Ectodermal cell (in vitro differentiated cells): ENCODE measurements around the gene RYR1.

ENCODE experiments used
- H3K27ac ChIP-seq: 2 replicates; pipeline ENCODE4 v1.7.0; 2013; ENCODE audit warnings: mild to moderate bottlenecking, low read depth, low read length; ENCODE audit not compliant: insufficient read depth, poor library complexity, severe bottlenecking
- H3K27me3 ChIP-seq: 2 replicates; pipeline ENCODE4 v1.7.0; 2013; ENCODE audit warnings: mild to moderate bottlenecking, low read length; ENCODE audit not compliant: insufficient read depth, control insufficient read depth, poor library complexity, severe bottlenecking
- H3K36me3 ChIP-seq: one replicate; pipeline ENCODE4 v1.7.0; 2013; ENCODE audit warnings: low read length; ENCODE audit not compliant: control insufficient read depth, insufficient read depth
- H3K4me1 ChIP-seq: one replicate; pipeline ENCODE4 v1.7.0; 2013; ENCODE audit warnings: low read length; ENCODE audit not compliant: control insufficient read depth, insufficient read depth
- H3K4me3 ChIP-seq: 2 replicates; pipeline ENCODE4 v1.7.0; 2013; ENCODE audit warnings: low read depth, low read length, control low read depth; ENCODE audit not compliant: insufficient read depth
- H3K9me3 ChIP-seq: 2 replicates; pipeline ENCODE4 v1.7.0; 2013; ENCODE audit warnings: mild to moderate bottlenecking, low read length, moderate library complexity; ENCODE audit not compliant: control insufficient read depth
- WGBS, 2 experiments: methylation state at CpG; one replicate each; pipeline ENCODE4 v1.1.7; 2013; ENCODE audit warnings: missing lambda C conversion rate in 2 of 2; 5-methylcytosine and 5-hydroxymethylcytosine counted together

RYR1 gene

GRCh38 chr19:38442736-38443135 lies 9.2 kb downstream of the RYR1 start:
- H3K9me3 ChIP-seq: no peaks in the 10 kb centered on the region
- H3K27ac ChIP-seq: no peak overlapping the region
- no peak overlapping the region for H3K4me3 ChIP-seq
- H3K27me3 ChIP-seq: no peaks in the 10 kb centered on the region
- WGBS, 2 experiments: 86% methylated on average over 9 of the region's 9 CpGs
- peaks cover 5% of the 10 kb centered on the region for H3K4me1 ChIP-seq
- H3K36me3 ChIP-seq: no peaks in the 10 kb centered on the region

GRCh38 chr19:38443458-38443999 lies 10.0 kb downstream of the RYR1 start:
- Histone ChIP-seq H3K4me1 (peaks cover 5% of the 10 kb centered on the region), H3K36me3 (no peaks in the 10 kb centered on the region), H3K9me3 (no peaks in the 10 kb centered on the region), H3K27me3 (no peaks in the 10 kb centered on the region), H3K27ac (no peak overlapping the region), H3K4me3 (no peak overlapping the region)
- WGBS, 2 experiments: 95% methylated on average over 15 of the region's 15 CpGs

GRCh38 chr19:38444026-38444425 lies 10.5 kb downstream of the RYR1 start:
- no peaks in the 10 kb centered on the region for H3K36me3 ChIP-seq
- no peaks in the 10 kb centered on the region for H3K9me3 ChIP-seq
- no peak overlapping the region for H3K27ac ChIP-seq
- H3K4me3 ChIP-seq: no peak overlapping the region
- no peaks in the 10 kb centered on the region for H3K27me3 ChIP-seq
- peaks cover 5% of the 10 kb centered on the region for H3K4me1 ChIP-seq
- WGBS, 2 experiments: 92 to 94% methylated on average over 7 of the region's 7 CpGs

GRCh38 chr19:38445362-38445761 lies 11.9 kb downstream of the RYR1 start:
- Histone ChIP-seq H3K4me1 (peaks cover 5% of the 10 kb centered on the region), H3K9me3 (no peaks in the 10 kb centered on the region), H3K4me3 (no peak overlapping the region), H3K27ac (no peak overlapping the region), H3K36me3 (no peaks in the 10 kb centered on the region), H3K27me3 (no peaks in the 10 kb centered on the region)
- WGBS, 2 experiments: 93 to 94% methylated on average over 7 of the region's 7 CpGs

- Histone ChIP-seq H3K36me3 (no peaks in the 10 kb centered on the region), H3K27ac (no peak overlapping the region), H3K27me3 (no peaks in the 10 kb centered on the region), H3K4me1 (no peaks in the 10 kb centered on the region), H3K4me3 (no peak overlapping the region), H3K9me3 (no peaks in the 10 kb centered on the region)
- WGBS, 2 experiments: 95% methylated on average over 9 of the region's 9 CpGs
These were observed 14.7 kb downstream of the RYR1 start for GRCh38 chr19:38448225-38448624.

GRCh38 chr19:38449518-38449917 lies 16.0 kb downstream of the RYR1 start:
- no peaks in the 10 kb centered on the region for H3K36me3 ChIP-seq
- H3K4me3 ChIP-seq: no peak overlapping the region
- no peaks in the 10 kb centered on the region for H3K9me3 ChIP-seq
- WGBS, 2 experiments: 95 to 96% methylated on average over 5 of the region's 5 CpGs
- no peaks in the 10 kb centered on the region for H3K4me1 ChIP-seq
- H3K27ac ChIP-seq: no peak overlapping the region
- no peaks in the 10 kb centered on the region for H3K27me3 ChIP-seq

- 92 to 95% methylated on average over 8 of the region's 8 CpGs for WGBS, 2 experiments
- Histone ChIP-seq H3K4me3 (no peak overlapping the region), H3K4me1 (no peaks in the 10 kb centered on the region), H3K36me3 (no peaks in the 10 kb centered on the region), H3K9me3 (no peaks in the 10 kb centered on the region), H3K27ac (no peak overlapping the region), H3K27me3 (no peaks in the 10 kb centered on the region)
These were observed 17.5 kb downstream of the RYR1 start for GRCh38 chr19:38451036-38451435.

GRCh38 chr19:38451629-38452028 lies 18.1 kb downstream of the RYR1 start:
- Histone ChIP-seq H3K27me3 (no peaks in the 10 kb centered on the region), H3K27ac (no peak overlapping the region), H3K9me3 (no peaks in the 10 kb centered on the region), H3K36me3 (no peaks in the 10 kb centered on the region), H3K4me3 (no peak overlapping the region), H3K4me1 (no peaks in the 10 kb centered on the region)
- 92 to 97% methylated on average over 9 of the region's 9 CpGs for WGBS, 2 experiments

GRCh38 chr19:38452430-38453366 lies 19.2 kb downstream of the RYR1 start:
- Histone ChIP-seq H3K27ac (no peak overlapping the region), H3K4me1 (no peaks in the 10 kb centered on the region), H3K36me3 (no peaks in the 10 kb centered on the region), H3K4me3 (no peak overlapping the region), H3K9me3 (no peaks in the 10 kb centered on the region), H3K27me3 (no peaks in the 10 kb centered on the region)
- WGBS, 2 experiments: 84 to 88% methylated on average over 45 of the region's 45 CpGs

GRCh38 chr19:38453596-38453995 lies 20.1 kb downstream of the RYR1 start:
- H3K4me3 ChIP-seq: no peak overlapping the region
- H3K4me1 ChIP-seq: no peaks in the 10 kb centered on the region
- no peak overlapping the region for H3K27ac ChIP-seq
- 89 to 96% methylated on average over 3 of the region's 3 CpGs for WGBS, 2 experiments
- no peaks in the 10 kb centered on the region for H3K9me3 ChIP-seq
- H3K36me3 ChIP-seq: no peaks in the 10 kb centered on the region
- H3K27me3 ChIP-seq: no peaks in the 10 kb centered on the region
